ENCODE data around the gene DHRS7.

DHRS7 gene

GRCh38 chr14:60133487-60133886 lies 31.7 kb downstream of the DHRS7 start:
- H3K27ac ChIP-seq: no peak overlapping the region
- TF ChIP-seq CTCF (conservative IDR thresholded peaks at IDR 0.05): no peak
- no peak for TF ChIP-seq ZFX (IDR thresholded peaks at IDR 0.05)

GRCh38 chr14:60125918-60126317 lies 39.3 kb downstream of the DHRS7 start:
- TF ChIP-seq CTCF (conservative IDR thresholded peaks at IDR 0.05): no peak
- H3K27ac ChIP-seq: no peak overlapping the region

GRCh38 chr14:60116181-60116580 lies 49.0 kb downstream of the DHRS7 start:
- no peak for TF ChIP-seq CTCF (conservative IDR thresholded peaks at IDR 0.05)
- no peak for TF ChIP-seq ZFX (IDR thresholded peaks at IDR 0.05)
- no peak overlapping the region for H3K27ac ChIP-seq

GRCh38 chr14:60114881-60115280 lies 50.3 kb downstream of the DHRS7 start:
- TF ChIP-seq CTCF (conservative IDR thresholded peaks at IDR 0.05): no peak
- no peak for TF ChIP-seq ZFX (IDR thresholded peaks at IDR 0.05)
- no peak overlapping the region for H3K27ac ChIP-seq

- H3K27ac ChIP-seq: no peak overlapping the region
- TF ChIP-seq CTCF (conservative IDR thresholded peaks at IDR 0.05) (no peak), ZFX (IDR thresholded peaks at IDR 0.05) (no peak)
These were observed 53.5 kb downstream of the DHRS7 start for GRCh38 chr14:60111732-60112131.

GRCh38 chr14:60107477-60107876 lies 57.7 kb downstream of the DHRS7 start:
- no peak for TF ChIP-seq CTCF (conservative IDR thresholded peaks at IDR 0.05)
- TF ChIP-seq ZFX (IDR thresholded peaks at IDR 0.05): no peak
- no peak overlapping the region for H3K27ac ChIP-seq

- no peak overlapping the region for H3K27ac ChIP-seq
- TF ChIP-seq CTCF (conservative IDR thresholded peaks at IDR 0.05) (no peak), ZFX (IDR thresholded peaks at IDR 0.05) (no peak)
These were observed 58.9 kb downstream of the DHRS7 start for GRCh38 chr14:60106339-60106738.
